Esophagus squamous epithelium (tissue), 5 donors: Measurements from ENCODE around the gene ANKRD39. TPM values are rescaled to one million over a fixed set of nuclear protein-coding genes. Genes with fewer than 3 reads are reported as not detected.
A peak's percentile ranks its signal among the peaks of the same experiment; 100 is the strongest.

Source experiments
- DNase-seq: peaks from one replicate; lab custom pipeline; 2025; lab: John Stamatoyannopoulos, UW
- H3K27ac ChIP-seq, 4 donors: fragments of 200-600 bp; sonication (generic); one replicate each; pipeline ENCODE4 v1.5.1; 2016 to 2019; ENCODE audit warnings: mild to moderate bottlenecking in 1 of 4
- H3K27me3 ChIP-seq, 4 donors: fragments of 200-600 bp; sonication (generic); 1 replicate in 3 of 4; 2 replicates in 1 of 4; pipeline versions ENCODE4 v1.5.1 to v1.6.0; 2017 to 2021; ENCODE audit warnings: antibody characterized with exemption in 1 of 4
- H3K36me3 ChIP-seq, 3 donors: fragments of 200-600 bp; sonication (generic); one replicate each; pipeline ENCODE4 v1.5.1; 2016 to 2019
- H3K4me1 ChIP-seq, 3 donors: fragments of 200-600 bp; sonication (generic); one replicate each; pipeline ENCODE4 v1.5.1; 2017 to 2019
- H3K4me3 ChIP-seq, 4 donors: fragments of 200-600 bp; sonication (generic); 1 replicate in 3 of 4; 2 replicates in 1 of 4; pipeline ENCODE4 v1.5.1; 2016 to 2019; ENCODE audit warnings: mild to moderate bottlenecking in 2 of 4, moderate library complexity in 1 of 4
- H3K9me3 ChIP-seq, 3 donors: fragments of 200-600 bp; sonication (generic); one replicate each; pipeline ENCODE4 v1.5.1; 2016 to 2019
- CTCF ChIP-seq, 6 experiments: fragments of 450-650 bp in 4 of 6; fragments of 200-600 bp in 2 of 6; sonication (generic) in 2 of 6; IDR thresholded peaks; one replicate each; pipeline ENCODE4 v1.5.1; 2016 to 2019; ENCODE audit warnings: antibody characterized with exemption in 6 of 6, mild to moderate bottlenecking in 4 of 6, moderate library complexity in 4 of 6
- POLR2A ChIP-seq, 4 donors: fragments of 450-650 bp; IDR thresholded peaks; one replicate each; pipeline ENCODE4 v1.6.1; 2017; ENCODE audit warnings: antibody characterized with exemption in 4 of 4, mild to moderate bottlenecking in 4 of 4, moderate library complexity in 3 of 4
- WGBS, 2 donors: methylation state at CpG; one replicate each; pipeline ENCODE4 v1.1.5; 2018; 5-methylcytosine and 5-hydroxymethylcytosine counted together
- intact Hi-C: fragments of 100-400 bp; cut with DNase I; formaldehyde crosslinking; loops from one replicate; pipeline ENCODE4 v1.15.0; 2022
- total RNA-seq, 4 donors: library from RNA; depleted of rRNA; stranded (reverse); fragments of >200 nt; gene quantifications; one replicate each; pipeline ENCODE4 v1.1.0, GENCODE V29; 2016
- donor health status: DM: yes; HTN: yes; CAD: no.

The ANKRD39 gene
- 10 to 100 TPM in 3 of 4 donors, 1 to 10 TPM in 1; 7.1 to 17.2 (median 14.0) TPM for total RNA-seq

GRCh38 chr2:96857667-96858372 lies at the start of gene ANKRD39:
TSS of gene ANKRD39 (minus strand) at chr2:96858016. CDS start at chr2:96857987, 29 bp downstream.
- peak within 1 kb of the TSS; percentile 75 to 87 (median 78) for H3K4me3 ChIP-seq
- TF ChIP-seq CTCF (IDR thresholded peaks at IDR 0.05) (peak; percentile 71 to 97 (median 88)), POLR2A (IDR thresholded peaks at IDR 0.05) (peak in 3 of 4 donors; percentile 47 to 83 (median 75))
- peak; percentile 83 for DNase-seq
- H3K9me3 ChIP-seq = no peaks in the 10 kb centered on the region
- WGBS, 2 donors = 0% methylated on average over 6 to 15 of the region's 81 CpGs
- no peaks in the 10 kb centered on the region for H3K27me3 ChIP-seq
- peak within 1 kb of the TSS; percentile 85 to 90 (median 88) for H3K27ac ChIP-seq
- peaks cover 16 to 75% (median 47%) of the 10 kb centered on the region in 3 donors for H3K4me1 ChIP-seq
- H3K36me3 ChIP-seq = peaks cover 21 to 44% (median 27%) of the 10 kb centered on the region in 3 donors
- intact Hi-C loops = loop anchor here (5.0 kb wide), 1 partner anchor 94 kb away; no protein-coding TSS in a partner anchor

- no peak for DNase-seq
- H3K27me3 ChIP-seq = no peaks in the 10 kb centered on the region
- peak overlapping the region; percentile 71 to 92 (median 87) for H3K27ac ChIP-seq
- WGBS, 2 donors = 32 to 75% methylated on average over 3 to 10 of the region's 13 CpGs
- no peaks in the 10 kb centered on the region for H3K9me3 ChIP-seq
- H3K4me1 ChIP-seq = peaks cover 19 to 42% (median 25%) of the 10 kb centered on the region in 3 donors
- H3K4me3 ChIP-seq = peak overlapping the region in 3 of 4 donors; percentile 25 to 33 (median 25)
- intact Hi-C loops = no loop called here
- TF ChIP-seq POLR2A (IDR thresholded peaks at IDR 0.05) (no peak), CTCF (IDR thresholded peaks at IDR 0.05) (no peak)
- no peaks in the 10 kb centered on the region for H3K36me3 ChIP-seq
Measured at GRCh38 chr2:96906729-96907114, 48.9 kb upstream of the ANKRD39 start.

GRCh38 chr2:96903815-96904214 lies 46.0 kb upstream of the ANKRD39 start:
- H3K4me3 ChIP-seq = no peak overlapping the region
- no peaks in the 10 kb centered on the region for H3K36me3 ChIP-seq
- H3K9me3 ChIP-seq = no peaks in the 10 kb centered on the region
- peak overlapping the region in 2 of 4 donors; percentile 19 to 47 for H3K27ac ChIP-seq
- peaks cover 23 to 55% (median 34%) of the 10 kb centered on the region in 3 donors for H3K4me1 ChIP-seq
- WGBS, 2 donors = 63 to 72% methylated on average over 3 to 7 of the region's 7 CpGs
- TF ChIP-seq CTCF (IDR thresholded peaks at IDR 0.05) (no peak), POLR2A (IDR thresholded peaks at IDR 0.05) (no peak)
- intact Hi-C loops = no loop called here
- DNase-seq = no peak
- no peaks in the 10 kb centered on the region for H3K27me3 ChIP-seq

GRCh38 chr2:96903318-96903717 lies 45.5 kb upstream of the ANKRD39 start:
- no peaks in the 10 kb centered on the region for H3K36me3 ChIP-seq
- H3K4me1 ChIP-seq = peaks cover 24 to 55% (median 38%) of the 10 kb centered on the region in 3 donors
- no peak for DNase-seq
- TF ChIP-seq POLR2A (IDR thresholded peaks at IDR 0.05) = no peak
- TF ChIP-seq CTCF (IDR thresholded peaks at IDR 0.05) = no peak
- no peaks in the 10 kb centered on the region for H3K27me3 ChIP-seq
- no peaks in the 10 kb centered on the region for H3K9me3 ChIP-seq
- H3K4me3 ChIP-seq = no peak overlapping the region
- intact Hi-C loops = no loop called here
- H3K27ac ChIP-seq = peak overlapping the region in 2 of 4 donors; percentile 19 to 47
- 73 to 83% methylated on average over 5 to 6 of the region's 7 CpGs for WGBS, 2 donors

- TF ChIP-seq CTCF (IDR thresholded peaks at IDR 0.05) = no peak
- no peak for TF ChIP-seq POLR2A (IDR thresholded peaks at IDR 0.05)
- Histone ChIP-seq H3K4me1 (peaks cover 23 to 60% (median 35%) of the 10 kb centered on the region in 3 donors), H3K27me3 (no peaks in the 10 kb centered on the region), H3K4me3 (no peak overlapping the region), H3K27ac (no peak overlapping the region), H3K36me3 (no peaks in the 10 kb centered on the region), H3K9me3 (no peaks in the 10 kb centered on the region)
- 81 to 92% methylated on average over 7 to 10 of the region's 10 CpGs for WGBS, 2 donors
- intact Hi-C loops = no loop called here
- no peak for DNase-seq
Measured at GRCh38 chr2:96900237-96900636, 42.4 kb upstream of the ANKRD39 start.
